OCI-LY1 (cell line): ENCODE results near the gene TARS3.

Source experiments
- CTCF ChIP-seq: fragments of 200-600 bp; sonication (generic), shearing (Covaris generic); IDR thresholded peaks from 2 replicates; pipeline ENCODE4 v1.5.1; 2017; ENCODE audit warnings: mild to moderate bottlenecking, antibody characterized with exemption, low read length, moderate library complexity, mixed read lengths
- EZH2 ChIP-seq: fragments of 200-600 bp; sonication (generic), shearing (Covaris generic); IDR thresholded peaks from 2 replicates; pipeline ENCODE4 v1.8.0; 2017; ENCODE audit warnings: borderline replicate concordance, mixed run types, mild to moderate bottlenecking, antibody characterized with exemption, low read length, moderate library complexity, mixed read lengths

- TF ChIP-seq CTCF, result no peak
- no peak for TF ChIP-seq EZH2
Observed at GRCh38 chr15:101610611-101611000, 113.7 kb downstream of the TARS3 start.
